GM23248 (cell line): ENCODE measurements around the gene FLT1. TPM values are rescaled to one million over a fixed set of nuclear protein-coding genes. Genes with fewer than 3 reads are reported as not detected.

Experiments used
- DNase-seq: peaks from one replicate; pipeline ENCODE4 v3.0.0-alpha.2; 2015
- H2AFZ ChIP-seq: fragments of 200-600 bp; sonication (generic); 2 replicates; pipeline ENCODE4 v1.6.1; 2016; ENCODE audit warnings: antibody characterized with exemption
- H3F3A ChIP-seq: fragments of 200-600 bp; sonication (generic); 2 replicates; pipeline ENCODE4 v1.6.1; 2016; ENCODE audit warnings: mild to moderate bottlenecking, antibody characterized with exemption, mixed run types; ENCODE audit not compliant: insufficient read depth
- H3K27ac ChIP-seq: fragments of 200-600 bp; sonication (generic); 2 replicates; pipeline ENCODE4 v1.5.1; 2016; ENCODE audit warnings: mild to moderate bottlenecking
- H3K27me3 ChIP-seq: fragments of 200-600 bp; sonication (generic); replicated peaks from 2 replicates; pipeline ENCODE4 v1.6.1; 2016; ENCODE audit warnings: mild to moderate bottlenecking; ENCODE audit not compliant: insufficient read depth
- H3K36me3 ChIP-seq: fragments of 200-600 bp; sonication (generic); 2 replicates; pipeline ENCODE4 v1.6.1; 2016; ENCODE audit warnings: low read depth, mild to moderate bottlenecking
- H3K4me1 ChIP-seq: fragments of 200-600 bp; sonication (generic); 2 replicates; pipeline ENCODE4 v1.6.1; 2016; ENCODE audit warnings: mild to moderate bottlenecking; ENCODE audit not compliant: insufficient read depth
- H3K4me2 ChIP-seq: fragments of 200-600 bp; sonication (generic); one replicate; pipeline ENCODE4 v1.6.1; 2016; ENCODE audit warnings: mild to moderate bottlenecking; ENCODE audit not compliant: unreplicated experiment
- H3K4me3 ChIP-seq: fragments of 200-600 bp; sonication (generic); 2 replicates; pipeline ENCODE4 v1.5.1; 2016; ENCODE audit warnings: mild to moderate bottlenecking
- H3K79me2 ChIP-seq: fragments of 200-600 bp; sonication (generic); 2 replicates; pipeline ENCODE4 v1.6.1; 2016; ENCODE audit warnings: mild to moderate bottlenecking; ENCODE audit not compliant: insufficient read depth
- H3K9ac ChIP-seq: fragments of 200-600 bp; sonication (generic); 2 replicates; pipeline ENCODE4 v1.6.1; 2016; ENCODE audit warnings: mild to moderate bottlenecking
- H3K9me2 ChIP-seq: fragments of 200-600 bp; sonication (generic); 2 replicates; pipeline ENCODE4 v1.6.1; 2016; ENCODE audit warnings: mixed run types, mild to moderate bottlenecking, moderate library complexity; ENCODE audit not compliant: insufficient read depth
- H3K9me3 ChIP-seq: fragments of 200-600 bp; sonication (generic); one replicate; pipeline ENCODE4 v1.6.1; 2017; ENCODE audit warnings: low read depth
- H4K20me1 ChIP-seq: fragments of 200-600 bp; sonication (generic); 2 replicates; pipeline ENCODE4 v1.6.0; 2016; ENCODE audit not compliant: insufficient read depth
- EZH2 ChIP-seq: fragments of 200-600 bp; sonication (generic); IDR thresholded peaks from 2 replicates; pipeline ENCODE4 v1.6.1; 2018; ENCODE audit warnings: antibody characterized with exemption, mild to moderate bottlenecking; ENCODE audit not compliant: insufficient read depth, poor library complexity, severe bottlenecking
- EZH2phosphoT487 ChIP-seq: fragments of 200-600 bp; sonication (generic); IDR thresholded peaks from 2 replicates; pipeline ENCODE4 v1.6.1; 2018; ENCODE audit warnings: antibody characterized with exemption, moderate library complexity, mild to moderate bottlenecking, low read depth; ENCODE audit not compliant: insufficient read depth
- WGBS, 2 experiments: methylation state at CpG; one replicate each; pipeline ENCODE4 v1.1.6; 2015 to 2017; ENCODE audit warnings: low lambda C conversion rate in 2 of 2, low coverage in 1 of 2; ENCODE audit errors: missing lambda C conversion rate in 2 of 2; 5-methylcytosine and 5-hydroxymethylcytosine counted together
- in situ Hi-C: fragments of 300-500 bp; cut with MboI; formaldehyde crosslinking; loops from 2 replicates; pipeline ENCODE4 v1.15.0; 2020
- polyA plus RNA-seq: library from polyadenylated mRNA; unstranded; fragments of >200 nt; fragmentation: Nextera tagmentation; extraction: Ambion mirVana; gene quantifications from 2 replicates; pipeline ENCODE4 v1.2.1, GENCODE V29; 2016
- total RNA-seq: library from RNA; depleted of rRNA; stranded (reverse); fragments of >200 nt; shearing (Covaris generic); gene quantifications from 2 replicates; pipeline ENCODE4 v1.2.3, GENCODE V29; 2014

Gene FLT1
- total and polyA plus RNA-seq, 2 experiments from 2014 or later: 12.9 to 18.6 TPM

- peak overlapping the region; percentile 76 for H3K4me2 ChIP-seq
Observed at GRCh38 chr13:28401303-28402056, 93.4 kb downstream of the FLT1 start.

GRCh38 chr13:28396053-28396452, 98.9 kb downstream of the FLT1 start:
- no peak for DNase-seq
- Histone ChIP-seq H3K4me2 (no peak overlapping the region), H3K4me3 (no peak overlapping the region), H3F3A (peaks cover 19% of the 10 kb centered on the region), H4K20me1 (no peaks in the 10 kb centered on the region), H3K9me3 (no peaks in the 10 kb centered on the region), H3K36me3 (no peaks in the 10 kb centered on the region), H3K27me3 (no peaks in the 10 kb centered on the region), H3K27ac (no peak overlapping the region), H3K9ac (no peak overlapping the region), H2AFZ (no peak overlapping the region), H3K4me1 (peaks cover 22% of the 10 kb centered on the region), H3K79me2 (no peaks in the 10 kb centered on the region), H3K9me2 (no peaks in the 10 kb centered on the region)
- no peak for TF ChIP-seq EZH2phosphoT487
- no peak for TF ChIP-seq EZH2
- in situ Hi-C loops: no loop called here
- WGBS, 2 experiments: 38 to 42% methylated on average over 2 of the region's 2 CpGs

More at GRCh38 chr13:28401303-28402056, 93.4 kb downstream of the FLT1 start:
- peaks cover 19% of the 10 kb centered on the region for H3K4me1 ChIP-seq
- no peaks in the 10 kb centered on the region for H3K36me3 ChIP-seq
- WGBS, 2 experiments: 3 to 4% methylated on average over 7 of the region's 7 CpGs
- H3K4me3 ChIP-seq: peak overlapping the region; percentile 57
- H3K27me3 ChIP-seq: no peaks in the 10 kb centered on the region
- TF ChIP-seq EZH2 (no peak), EZH2phosphoT487 (0 out of 2 replicates have a peak, but pooled peaks have one; percentile 86)
- no peaks in the 10 kb centered on the region for H3K79me2 ChIP-seq
- DNase-seq: peak; percentile 90
- H3F3A ChIP-seq: peaks cover 18% of the 10 kb centered on the region
- in situ Hi-C loops: no loop called here
- H3K9me3 ChIP-seq: no peaks in the 10 kb centered on the region
- H3K9ac ChIP-seq: peak overlapping the region; percentile 57
- H4K20me1 ChIP-seq: no peaks in the 10 kb centered on the region
- peak overlapping the region; percentile 79 for H3K27ac ChIP-seq
- H3K9me2 ChIP-seq: no peaks in the 10 kb centered on the region
- H2AFZ ChIP-seq: peak overlapping the region; percentile 67

GRCh38 chr13:28394422-28394821, 100.5 kb downstream of the FLT1 start:
- Histone ChIP-seq H3K4me3 (no peak overlapping the region), H3K4me1 (peaks cover 16% of the 10 kb centered on the region), H3K27ac (no peak overlapping the region), H3K27me3 (no peaks in the 10 kb centered on the region), H3K79me2 (no peaks in the 10 kb centered on the region), H3K36me3 (no peaks in the 10 kb centered on the region), H3K4me2 (no peak overlapping the region), H3K9ac (no peak overlapping the region), H3K9me2 (no peaks in the 10 kb centered on the region), H3F3A (0 out of 2 replicates have a peak, but pooled peaks cover 13% of the 10 kb centered on the region), H2AFZ (no peak overlapping the region), H3K9me3 (no peaks in the 10 kb centered on the region), H4K20me1 (no peaks in the 10 kb centered on the region)
- DNase-seq: peak; percentile 74
- WGBS, 2 experiments: 70 to 71% methylated on average over 4 of the region's 4 CpGs
- TF ChIP-seq EZH2phosphoT487 (no peak), EZH2 (no peak)
- in situ Hi-C loops: no loop called here

- in situ Hi-C loops: no loop called here
- 89% methylated on average over 5 of the region's 5 CpGs for WGBS, 2 experiments
- H3K9me3 ChIP-seq: no peaks in the 10 kb centered on the region
- H3F3A ChIP-seq: 0 out of 2 replicates have a peak, but pooled peaks cover 13% of the 10 kb centered on the region
- no peaks in the 10 kb centered on the region for H3K27me3 ChIP-seq
- no peaks in the 10 kb centered on the region for H4K20me1 ChIP-seq
- no peak overlapping the region for H3K27ac ChIP-seq
- peak; percentile 33 for DNase-seq
- H3K4me3 ChIP-seq: no peak overlapping the region
- H3K9ac ChIP-seq: no peak overlapping the region
- H3K79me2 ChIP-seq: no peaks in the 10 kb centered on the region
- no peaks in the 10 kb centered on the region for H3K9me2 ChIP-seq
- no peak overlapping the region for H3K4me2 ChIP-seq
- no peaks in the 10 kb centered on the region; the same call in 1 of the 2 replicates for H3K36me3 ChIP-seq
- no peak overlapping the region for H2AFZ ChIP-seq
- peaks cover 16% of the 10 kb centered on the region for H3K4me1 ChIP-seq
- TF ChIP-seq EZH2: no peak
- no peak for TF ChIP-seq EZH2phosphoT487
Observed at GRCh38 chr13:28392896-28393505, 101.9 kb downstream of the FLT1 start.
